ENCODE measurements around the gene DEPP1.
A peak's percentile ranks its signal among the peaks of the same experiment; 100 is the strongest.

The DEPP1 gene

DNA sequence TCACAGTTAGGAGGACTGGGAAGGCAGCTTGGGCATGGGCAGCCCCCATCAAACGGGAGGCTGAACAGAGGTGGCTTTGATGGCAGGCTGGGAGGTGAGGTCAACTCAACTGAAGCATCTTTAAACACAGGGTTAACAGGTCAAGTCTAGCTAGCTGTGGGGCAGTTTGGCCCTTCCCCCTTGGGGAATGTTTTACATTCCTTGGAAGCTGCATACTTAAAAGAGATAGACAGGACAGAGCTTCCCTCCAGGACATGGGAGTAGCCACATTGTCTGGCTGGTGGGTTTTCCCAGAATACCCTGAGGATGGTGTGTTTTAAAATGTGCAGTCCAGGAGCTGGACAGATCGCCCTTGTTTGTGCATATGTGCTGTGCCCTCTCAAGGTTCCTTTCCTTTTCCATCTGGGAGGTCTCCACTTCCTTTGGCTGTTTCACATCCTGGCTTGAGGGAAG lies 25.8 kb downstream of the DEPP1 start:
- no peak for DNase-seq

DNA sequence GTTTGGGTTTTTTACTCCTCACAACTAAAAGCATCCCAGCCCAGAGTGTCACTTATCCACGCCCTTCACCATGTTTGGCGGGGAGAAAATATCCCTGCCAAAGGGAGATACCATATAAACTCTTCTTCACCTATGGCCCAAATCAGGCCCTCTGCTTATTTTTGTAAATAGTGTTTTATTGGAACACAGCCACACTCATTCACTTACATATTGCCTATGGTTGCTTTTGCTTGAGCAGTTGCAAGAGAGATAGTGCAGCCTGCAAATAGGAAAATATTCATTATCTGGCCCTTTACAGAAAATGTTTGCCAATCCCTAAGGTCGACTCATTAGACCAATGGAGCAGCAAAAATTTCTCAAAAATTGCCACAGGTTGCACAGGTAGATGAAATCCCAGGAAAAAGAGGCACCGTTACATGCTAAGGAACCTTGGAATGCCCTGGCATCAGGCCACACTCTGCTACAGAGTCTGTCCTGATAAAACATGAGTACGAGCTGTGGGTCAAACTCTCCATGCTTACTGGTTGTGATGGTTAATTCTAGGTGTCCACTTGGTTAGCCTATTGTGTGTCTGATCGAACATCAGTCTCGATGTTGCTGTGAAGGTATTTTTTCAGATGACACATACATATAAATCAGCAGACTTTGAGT lies 26.9 kb downstream of the DEPP1 start:
- no peak for DNase-seq

DNA sequence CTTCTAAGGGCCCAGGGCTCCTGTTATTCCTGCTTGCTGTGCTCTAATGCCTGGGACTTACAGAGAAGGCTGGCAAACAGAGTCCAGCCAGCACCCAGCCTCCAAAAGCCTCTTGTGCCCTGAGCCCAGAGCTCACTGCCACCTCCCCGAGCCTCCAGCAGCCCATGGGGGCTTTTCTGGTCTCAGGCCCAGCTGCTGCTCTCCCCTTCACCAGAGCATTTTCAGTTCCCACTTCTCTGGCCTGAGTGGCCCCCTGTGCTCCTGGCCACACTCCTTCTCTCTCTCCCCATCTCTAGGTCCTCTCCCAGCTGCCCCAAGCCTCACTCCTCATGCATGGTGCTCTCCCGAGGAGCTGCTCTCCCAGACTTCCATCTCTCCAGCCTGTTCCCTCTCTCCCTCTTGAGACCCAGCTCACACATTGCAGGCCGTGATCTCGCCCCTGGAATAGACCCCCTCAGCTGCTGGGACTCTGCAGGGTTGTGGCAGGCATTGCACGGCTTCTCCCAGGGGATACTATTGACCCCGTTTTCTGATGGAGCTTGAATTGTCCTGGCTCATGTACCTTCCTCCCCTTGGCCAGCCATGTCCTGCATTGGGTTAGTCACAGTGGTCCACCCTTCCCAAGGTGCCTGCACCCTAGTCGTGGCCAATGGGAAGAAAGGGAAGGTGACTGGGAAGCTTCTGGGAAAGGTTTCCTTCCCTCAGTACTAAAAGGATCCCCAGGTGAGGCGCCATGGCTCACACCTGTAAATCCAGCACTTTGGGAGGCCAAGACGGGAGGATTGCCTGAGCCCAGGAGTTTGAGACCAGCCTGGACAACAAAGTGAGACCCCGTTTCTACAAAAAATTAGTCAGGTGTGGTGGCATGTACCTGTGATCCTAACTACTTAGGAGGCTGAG lies 28.0 kb downstream of the DEPP1 start:
- no peak for DNase-seq

DNA sequence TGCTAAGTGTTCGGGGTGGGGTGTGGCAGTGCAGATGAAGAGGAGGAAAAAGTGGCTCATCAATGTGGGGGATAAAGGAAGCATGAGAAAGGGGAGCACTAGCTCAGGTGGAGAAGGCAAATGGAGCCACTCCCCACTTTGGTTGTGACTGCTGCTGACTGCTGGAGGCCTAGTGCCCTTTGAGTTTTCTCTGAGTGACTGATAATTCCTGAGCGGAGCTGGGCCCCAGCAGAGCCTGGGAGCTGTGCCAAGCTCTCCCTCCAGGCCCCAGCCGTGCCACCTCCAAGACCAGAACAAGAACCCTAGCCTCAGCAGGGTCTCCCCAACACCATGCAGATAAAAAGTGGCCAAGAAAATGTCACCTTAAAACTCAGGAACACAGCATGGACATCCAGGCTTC lies 28.7 kb downstream of the DEPP1 start:
- no peak for DNase-seq

DNA sequence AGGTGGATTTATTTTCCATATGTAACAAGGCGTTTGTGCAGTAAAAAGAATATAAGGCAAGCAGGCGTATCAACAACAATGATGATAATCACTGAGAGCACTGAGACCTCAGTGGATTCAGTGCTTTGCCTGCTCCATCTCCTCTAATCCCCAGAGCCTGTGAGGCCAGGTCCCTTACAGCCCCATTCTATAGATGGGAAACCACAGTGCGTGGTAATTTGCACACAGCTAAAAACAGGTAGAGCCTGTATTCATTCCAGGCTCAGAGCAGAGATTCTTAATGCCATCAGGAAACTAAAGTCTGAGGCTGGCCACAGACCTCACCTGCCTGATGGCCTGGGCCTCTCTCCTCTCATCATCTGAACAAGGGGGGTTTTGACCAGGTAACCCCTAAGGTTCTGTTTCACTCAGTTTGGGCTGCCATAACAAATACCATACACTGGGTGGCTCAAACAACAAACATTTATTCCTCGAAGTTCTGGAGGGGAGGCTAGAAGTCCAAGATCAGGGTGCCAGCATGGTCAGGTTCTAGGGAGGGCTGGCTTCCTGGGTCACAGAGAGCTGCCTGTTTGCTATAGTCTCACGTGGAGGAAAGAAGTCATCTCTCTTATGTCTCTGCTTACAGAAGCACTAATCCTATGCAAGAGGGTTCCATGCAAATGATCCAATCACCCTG lies 29.3 kb downstream of the DEPP1 start:
- DNase-seq, result no peak

DNA sequence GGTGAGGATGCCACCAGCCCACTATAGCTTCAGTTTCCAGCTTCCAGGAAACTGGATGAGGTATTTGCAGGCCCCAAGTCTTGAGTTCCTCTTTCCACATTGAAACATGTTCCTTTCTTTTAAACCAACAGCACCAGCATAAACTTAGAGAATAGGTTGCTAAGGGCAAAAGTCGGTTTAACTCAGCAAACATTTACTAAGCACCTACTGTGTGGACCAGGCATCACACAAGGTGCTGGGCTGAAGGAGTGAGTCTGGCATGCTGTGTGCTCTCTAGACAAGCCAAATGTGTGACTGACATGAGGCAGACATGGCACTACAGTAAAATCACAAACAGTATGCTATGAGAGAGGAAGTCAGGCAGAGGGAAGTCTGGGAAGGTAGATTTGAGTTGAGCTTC lies 30.0 kb downstream of the DEPP1 start:
- DNase-seq, result no peak

DNA sequence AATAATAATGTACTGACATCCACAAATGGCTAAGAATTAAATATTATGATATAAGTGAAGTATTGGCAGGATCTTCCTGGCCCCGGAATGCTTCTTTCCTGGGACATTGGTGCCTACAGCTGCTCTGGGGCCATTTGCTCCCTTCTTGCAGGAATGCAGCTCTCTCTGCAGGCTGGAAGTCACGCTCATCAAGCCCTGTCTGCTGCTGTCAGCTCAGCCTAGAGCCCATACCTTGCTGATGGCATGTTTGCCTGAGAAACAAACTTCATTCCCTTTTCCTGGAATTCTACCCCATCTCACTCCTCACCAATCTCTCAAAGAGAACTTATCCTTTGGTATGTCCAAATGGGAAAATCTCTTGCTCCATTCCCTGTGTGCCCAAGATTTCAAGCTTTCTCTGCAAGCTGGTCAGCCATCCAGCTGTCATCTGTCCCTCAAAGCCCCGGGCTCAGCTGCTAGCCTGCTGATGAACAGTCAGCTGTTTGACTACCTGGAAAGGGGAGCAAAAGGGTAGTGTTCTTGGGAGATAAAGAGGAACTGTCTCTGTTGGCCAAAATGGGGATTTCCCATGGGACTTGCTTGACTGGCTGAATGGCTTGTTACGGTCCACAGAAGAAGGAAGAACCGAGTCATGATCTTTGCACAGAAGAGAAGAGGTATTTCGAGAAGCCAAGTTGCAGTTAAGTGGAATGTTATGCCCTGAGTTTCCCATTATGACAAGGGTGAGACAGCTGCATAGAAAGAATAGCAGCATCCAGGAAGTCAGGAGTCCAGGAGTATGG lies 31.0 kb downstream of the DEPP1 start:
- DNase-seq, result no peak

DNA sequence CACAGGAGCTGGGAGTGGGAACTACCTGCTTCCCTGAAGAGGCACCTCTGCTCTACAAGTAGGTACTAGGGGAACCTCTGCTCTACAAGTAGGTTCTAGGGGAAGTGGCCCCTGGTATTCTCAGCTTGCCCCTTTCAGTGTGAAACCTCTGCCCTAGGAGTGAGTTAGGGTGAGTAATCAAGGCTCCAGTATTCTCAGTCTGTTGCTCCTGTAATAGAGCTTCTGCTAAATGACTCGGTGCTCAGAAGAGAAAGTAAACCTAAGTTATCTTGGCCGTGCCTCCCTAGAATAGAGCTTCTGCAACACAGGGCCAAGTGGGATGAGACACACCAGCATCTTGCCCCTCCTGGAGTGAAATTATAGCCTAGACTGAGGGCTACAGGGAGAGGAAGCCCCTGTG lies 32.4 kb downstream of the DEPP1 start:
- DNase-seq, result no peak

DNA sequence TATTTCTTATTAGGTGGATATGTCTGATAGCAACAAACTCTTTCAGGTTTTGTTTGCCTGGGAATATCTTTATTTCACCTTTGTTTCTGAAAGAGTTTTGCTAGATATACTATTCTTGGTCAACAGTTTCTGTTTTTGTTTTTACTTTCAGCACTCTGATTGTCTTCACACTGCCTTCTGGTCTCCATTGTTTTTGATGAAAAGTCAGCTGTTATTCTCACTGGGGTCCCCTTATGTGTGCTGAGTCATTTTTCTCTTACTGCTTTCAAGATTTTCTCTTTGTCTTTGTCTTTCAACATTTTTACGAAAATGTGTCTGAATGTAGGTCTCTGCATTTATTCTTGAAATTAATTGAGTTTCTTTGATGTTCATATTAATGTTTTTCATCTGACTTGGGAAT lies 34.3 kb downstream of the DEPP1 start:
- no peak for DNase-seq

DNA sequence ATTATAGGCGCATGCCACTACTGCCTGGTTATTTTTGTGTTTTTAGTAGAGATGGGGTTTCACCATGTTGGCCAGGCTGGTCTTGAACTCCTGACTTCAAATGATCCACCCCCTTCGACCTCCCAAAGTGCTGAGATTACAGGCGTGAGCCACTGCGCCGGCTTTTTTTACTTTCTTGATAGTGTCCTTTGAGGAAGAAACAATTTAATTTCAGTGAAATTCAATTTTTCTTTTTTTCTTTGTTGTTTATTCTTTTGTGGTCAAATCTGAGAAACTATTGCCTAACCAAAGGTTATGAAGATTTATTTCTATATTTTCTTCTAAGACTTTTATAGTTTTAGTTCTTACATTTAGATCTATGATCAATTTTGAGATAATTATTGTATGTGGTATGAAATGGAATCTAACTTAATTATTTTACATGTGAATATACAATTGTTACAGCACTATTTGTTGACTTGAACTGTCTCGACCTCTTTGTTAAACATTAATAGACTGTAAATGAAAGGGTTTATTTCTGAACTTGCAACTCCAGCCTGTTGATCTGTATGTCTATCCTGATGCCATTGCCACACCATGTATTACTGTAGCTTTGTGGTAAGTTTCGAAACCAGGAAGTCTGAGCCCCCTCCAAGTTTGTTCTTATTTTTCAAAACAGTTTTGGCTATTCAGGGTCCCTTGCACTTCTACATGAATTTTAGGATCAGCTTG lies 38.8 kb downstream of the DEPP1 start:
- no peak for DNase-seq

DNA sequence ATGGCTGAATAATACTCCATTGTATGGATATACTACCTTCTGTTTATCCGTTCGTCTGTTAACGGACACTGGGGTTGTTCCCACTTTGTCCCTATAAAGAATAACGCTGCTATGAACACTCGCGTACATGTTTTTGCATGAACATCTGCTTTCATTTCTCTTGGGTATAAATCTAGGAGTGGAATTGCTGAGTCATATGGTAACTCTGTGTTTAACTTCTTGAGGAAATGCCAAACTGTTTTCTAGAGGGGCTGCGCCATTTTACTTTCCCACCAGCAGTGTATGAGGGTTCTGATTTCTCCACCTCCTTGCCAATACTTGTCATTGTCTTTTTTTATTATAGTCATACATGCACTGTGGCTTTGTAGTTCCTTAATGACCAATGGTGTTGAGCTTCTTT lies 39.7 kb downstream of the DEPP1 start:
- DNase-seq, result no peak

DNA sequence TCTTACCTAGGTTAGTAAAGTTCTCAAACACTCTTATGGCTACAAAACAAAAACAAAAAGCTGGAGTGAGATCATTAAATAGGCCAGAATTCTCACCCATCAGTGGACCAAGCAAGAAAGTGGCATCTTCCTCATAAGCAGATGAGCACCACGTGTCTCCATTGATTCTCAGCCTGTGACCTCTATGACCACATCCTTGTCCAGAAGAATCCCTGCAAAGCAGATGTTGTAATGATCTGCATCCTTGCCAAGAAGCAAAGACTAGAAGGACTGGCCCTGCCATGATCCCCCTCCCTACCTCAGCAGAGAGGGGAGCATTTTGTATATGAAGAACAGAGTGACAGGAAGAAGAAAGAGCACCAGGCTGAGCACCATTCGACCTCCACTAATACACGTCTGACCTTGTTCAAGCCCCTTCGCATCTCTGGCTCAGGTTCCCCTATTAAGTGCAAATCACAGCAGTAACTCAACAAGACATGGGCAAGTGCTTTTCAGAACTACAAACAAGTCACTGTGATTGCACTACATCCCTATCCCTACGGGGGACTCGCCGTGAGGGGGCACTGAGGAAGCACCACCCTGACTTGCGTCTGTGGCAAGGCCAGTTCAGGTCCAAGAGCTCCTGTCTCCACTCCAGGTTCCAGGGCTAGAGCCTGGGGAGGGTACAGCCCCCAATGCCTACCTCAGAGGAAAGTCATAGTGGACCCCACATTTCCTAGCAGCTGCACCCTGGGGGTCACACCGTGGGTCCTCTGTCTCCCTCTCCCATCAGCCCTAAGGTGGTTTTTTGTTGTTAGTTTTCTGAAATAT lies 41.2 kb downstream of the DEPP1 start:
- no peak for DNase-seq

DNA sequence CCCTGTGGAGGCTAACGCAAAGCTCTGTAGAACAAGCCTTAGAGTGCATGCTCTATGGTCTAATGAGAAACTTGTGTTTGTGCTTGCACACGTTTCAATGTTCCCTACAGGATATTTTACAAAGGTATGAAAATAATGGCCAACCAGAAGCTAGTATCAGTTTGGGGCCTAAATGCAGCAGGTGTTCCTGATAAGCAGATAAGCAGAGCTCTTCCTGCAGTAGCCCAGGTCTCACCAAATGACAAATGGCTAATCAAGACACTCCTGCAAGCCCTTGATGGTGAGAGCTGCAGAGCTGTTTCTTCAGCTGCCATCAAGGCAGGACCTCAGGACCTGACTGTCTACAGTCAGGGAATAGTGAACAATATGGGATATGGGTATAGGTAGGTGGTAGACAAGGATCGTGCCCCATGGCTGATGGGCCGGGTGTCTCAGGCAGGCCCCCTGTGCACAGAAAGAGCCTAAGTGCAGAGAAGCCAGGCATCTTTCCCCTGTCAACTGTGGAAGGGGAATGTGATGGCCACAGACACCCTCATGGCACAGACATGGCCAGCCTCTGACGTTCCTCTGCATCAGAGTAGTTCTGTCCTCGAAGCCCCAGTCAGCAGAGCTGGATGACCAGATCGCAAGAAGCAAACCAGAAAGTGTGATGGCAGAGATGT lies 42.2 kb downstream of the DEPP1 start:
- DNase-seq, result no peak

DNA sequence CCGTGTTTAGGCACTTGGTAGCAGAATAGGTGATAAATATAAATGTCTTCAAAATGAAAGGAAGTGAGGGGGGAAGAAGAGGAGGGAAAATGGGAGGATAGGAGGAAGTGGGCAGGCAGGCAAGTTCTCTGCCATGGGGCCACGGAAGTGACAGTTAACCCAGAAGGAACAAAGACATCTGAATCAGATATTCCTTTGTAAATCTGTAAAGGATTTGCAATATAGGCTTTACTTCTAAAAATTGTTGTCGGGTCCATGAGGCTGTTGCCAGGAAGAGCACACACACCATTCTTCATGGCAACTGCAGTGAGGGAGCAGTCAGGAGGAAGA lies 42.7 kb downstream of the DEPP1 start:
- DNase-seq, result no peak

DNA sequence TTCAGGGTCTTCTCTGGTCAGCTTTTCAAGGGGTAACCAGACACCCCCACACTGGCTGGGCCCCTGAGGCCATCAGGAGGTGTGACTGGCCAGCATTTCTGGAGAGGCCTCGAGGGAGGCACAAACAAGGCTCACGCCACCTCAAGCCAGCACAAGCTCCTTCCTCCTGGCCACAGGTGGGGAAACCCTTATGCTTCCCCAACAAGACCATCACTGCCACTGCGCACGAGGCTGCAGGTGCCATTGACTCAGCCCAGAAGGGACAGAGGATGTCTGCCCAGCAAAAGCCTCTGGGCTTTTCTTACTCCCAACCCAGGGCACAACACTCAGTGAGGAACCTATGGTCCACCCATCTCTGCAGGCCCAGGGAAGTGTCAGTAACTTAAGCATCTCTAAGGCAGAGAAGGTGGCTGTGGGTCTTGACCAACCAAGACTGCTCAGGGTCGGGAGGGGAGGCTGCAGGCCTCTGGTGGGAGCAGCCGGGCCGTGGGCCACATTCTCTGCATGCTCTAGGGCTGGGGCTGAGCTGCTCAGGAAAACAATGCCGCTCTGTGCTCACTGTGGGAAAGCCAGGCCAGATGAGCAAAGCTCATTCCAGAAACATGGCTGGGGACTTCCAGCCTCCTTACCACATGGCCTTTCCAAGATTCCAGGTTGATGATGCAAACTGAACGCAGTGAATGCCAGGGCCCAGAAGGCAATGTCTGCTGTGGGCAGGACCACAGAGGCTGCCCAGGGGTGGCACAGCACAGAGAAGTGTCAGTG lies 43.2 kb downstream of the DEPP1 start:
- peak in 12 of 14 donors; percentile 4 to 88 (median 70) for DNase-seq

DNA sequence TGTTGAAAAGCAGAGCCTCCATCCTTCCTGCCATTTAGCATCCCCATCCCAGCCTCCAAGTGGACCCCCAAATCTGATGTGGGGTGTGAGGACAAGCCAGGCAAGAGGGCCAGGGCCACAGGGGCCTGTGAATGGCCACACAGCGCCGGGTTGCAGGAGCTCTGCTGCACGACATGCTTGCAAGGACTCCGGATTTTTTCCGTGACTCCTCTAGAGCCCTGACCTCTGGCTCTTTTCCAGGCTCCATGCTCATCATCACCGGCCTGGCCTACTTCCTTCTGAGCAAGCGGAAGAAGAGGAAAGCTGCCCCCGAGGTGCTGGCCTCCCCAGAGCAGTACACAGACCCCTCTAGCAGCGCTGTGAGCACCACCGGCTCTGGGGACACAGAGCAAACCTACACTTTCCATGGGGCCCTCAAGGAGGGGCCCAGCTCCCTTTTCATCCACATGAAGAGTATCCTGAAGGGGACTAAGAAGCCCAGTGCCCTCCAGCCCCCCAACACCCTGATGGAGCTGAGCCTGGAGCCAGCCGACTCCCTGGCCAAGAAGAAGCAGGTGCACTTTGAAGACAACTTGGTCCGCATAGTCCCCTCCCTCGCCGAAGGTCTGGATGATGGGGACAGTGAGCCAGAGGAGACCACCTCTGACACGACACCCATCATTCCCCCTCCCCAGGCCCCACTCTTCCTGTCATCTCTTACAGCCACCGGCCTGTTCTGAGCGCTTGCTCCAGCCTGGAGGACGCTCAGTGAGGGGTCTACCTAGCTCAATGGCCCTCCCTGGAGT lies 44.0 kb downstream of the DEPP1 start:
- DNase-seq, result no peak

DNA sequence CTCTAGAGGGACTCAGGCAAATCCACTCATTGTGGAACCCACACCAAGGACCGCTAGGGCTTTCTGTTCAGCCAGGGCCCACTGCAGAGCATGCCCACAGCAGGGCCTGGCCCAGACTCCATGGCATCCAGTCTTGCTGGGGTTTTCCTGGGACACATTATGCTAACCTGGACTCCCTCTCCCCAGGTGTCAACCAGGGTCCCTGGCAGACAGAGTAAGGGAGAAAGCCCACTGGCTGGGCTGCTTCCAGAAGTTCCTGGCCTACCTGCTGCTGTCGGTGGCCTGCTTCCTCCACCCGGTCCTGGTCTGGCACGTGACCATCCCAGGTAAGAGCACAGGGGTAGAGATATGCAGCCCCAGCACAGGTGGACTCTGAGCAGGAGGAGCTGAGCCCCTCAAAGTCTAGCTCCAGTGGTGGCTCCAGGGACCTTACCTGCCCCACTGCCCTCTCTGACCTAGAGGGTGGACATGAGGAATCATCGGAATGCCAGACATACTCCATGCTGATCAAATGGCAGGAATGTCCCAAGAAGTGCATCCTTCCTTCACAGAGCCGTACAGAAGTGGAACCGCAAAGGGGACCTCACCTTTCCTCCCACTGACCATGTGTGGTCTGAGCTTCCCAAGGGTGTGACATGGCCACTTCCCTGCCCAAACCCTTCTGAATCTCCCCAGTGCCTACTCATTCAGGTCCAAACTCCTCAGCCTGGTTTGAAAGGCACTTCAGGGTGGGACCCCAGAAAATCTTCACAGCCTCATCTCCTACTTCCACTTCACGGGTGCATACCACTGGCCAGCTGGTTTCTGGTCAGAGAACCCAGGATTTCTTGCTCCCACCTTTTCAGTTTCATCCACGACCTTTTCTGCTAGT lies 44.9 kb downstream of the DEPP1 start:
- no peak for DNase-seq
